Endodermal cell (in vitro differentiated cells): ENCODE data around the gene OR4D11. TPM values are rescaled to one million over a fixed set of nuclear protein-coding genes. Genes with fewer than 3 reads are reported as not detected.

Source experiments
- DNase-seq: peaks from one replicate; pipeline ENCODE4 v3.0.0-alpha.2; 2017
- H3K27ac ChIP-seq: 2 replicates; pipeline ENCODE4 v1.5.1; 2013; ENCODE audit warnings: mild to moderate bottlenecking, low read depth, low read length, moderate library complexity
- H3K27me3 ChIP-seq: 2 replicates; pipeline ENCODE4 v1.6.1; 2013; ENCODE audit warnings: mild to moderate bottlenecking, low read length, moderate library complexity; ENCODE audit not compliant: insufficient read depth, control insufficient read depth, poor library complexity, severe bottlenecking
- H3K36me3 ChIP-seq: 2 replicates; pipeline ENCODE4 v1.7.0; 2013; ENCODE audit warnings: mild to moderate bottlenecking, low read length, moderate library complexity; ENCODE audit not compliant: control insufficient read depth, insufficient read depth
- H3K4me1 ChIP-seq: one replicate; pipeline ENCODE4 v1.7.0; 2013; ENCODE audit warnings: low read length; ENCODE audit not compliant: control insufficient read depth, insufficient read depth
- H3K4me3 ChIP-seq: 2 replicates; pipeline ENCODE4 v1.5.1; 2013; ENCODE audit warnings: mild to moderate bottlenecking, low read length, moderate library complexity
- H3K9ac ChIP-seq: 2 replicates; pipeline ENCODE4 v1.6.1; 2013; ENCODE audit warnings: mild to moderate bottlenecking, low read length, moderate library complexity; ENCODE audit not compliant: poor library complexity, severe bottlenecking; ENCODE audit errors: extremely low read depth
- H3K9me3 ChIP-seq: 2 replicates; pipeline ENCODE4 v1.6.1; 2013; ENCODE audit warnings: mild to moderate bottlenecking, low read length, moderate library complexity; ENCODE audit not compliant: control insufficient read depth
- H3K27ac Mint-ChIP-seq: 2 replicates; pipeline ENCODE4 v1.8.0; 2020; ENCODE audit warnings: mixed read lengths
- H3K27me3 Mint-ChIP-seq: 2 replicates; pipeline ENCODE4 v1.8.0; 2021; ENCODE audit warnings: mild to moderate bottlenecking, mixed read lengths; ENCODE audit not compliant: insufficient read depth
- H3K36me3 Mint-ChIP-seq: 2 replicates; pipeline ENCODE4 v1.8.0; 2020; ENCODE audit warnings: low read depth, mixed read lengths
- H3K4me1 Mint-ChIP-seq: 2 replicates; pipeline ENCODE4 v1.8.0; 2020; ENCODE audit warnings: mixed read lengths
- H3K4me3 Mint-ChIP-seq: 2 replicates; pipeline ENCODE4 v1.8.0; 2020; ENCODE audit warnings: mild to moderate bottlenecking, moderate library complexity, mixed read lengths
- H3K9me3 Mint-ChIP-seq: 2 replicates; pipeline ENCODE4 v1.8.0; 2020; ENCODE audit warnings: mild to moderate bottlenecking, mixed read lengths
- CTCF ChIP-seq: fragments of 200-600 bp; sonication (generic); conservative IDR thresholded peaks from 2 replicates; pipeline ENCODE4 v1.5.0; 2021; ENCODE audit warnings: antibody characterized with exemption, mild to moderate bottlenecking
- WGBS, 2 experiments: methylation state at CpG; one replicate each; pipeline versions ENCODE4 v1.1.5 to v1.1.7; 2013; ENCODE audit warnings: missing lambda C conversion rate in 2 of 2, mixed read lengths in 1 of 2; ENCODE audit not compliant: insufficient coverage in 1 of 2, insufficient read length in 1 of 2; 5-methylcytosine and 5-hydroxymethylcytosine counted together
- total RNA-seq, 2 donors: library from RNA; stranded (reverse); fragmentation: NEBNext Ultra II Directional in 1 of 2; extraction: Animal tissue kit (Norgen Biotek cat#: 25700) in 1 of 2; gene quantifications; 2 replicates in 1 of 2; 3 replicates in 1 of 2; pipeline ENCODE4 v1.2.1, GENCODE V29; 2021

Gene OR4D11
- total RNA-seq, 2 donors from 2014 or later: not detected

- 37 to 40% methylated on average over 1 of the region's 1 CpG for WGBS, 2 experiments
- TF ChIP-seq CTCF: peak; percentile 56
- H3K4me1 Mint-ChIP-seq: peaks cover 18% of the 10 kb centered on the region
- no peak overlapping the region for H3K27ac ChIP-seq
- no peaks in the 10 kb centered on the region for H3K36me3 ChIP-seq
- no peaks in the 10 kb centered on the region for H3K9me3 Mint-ChIP-seq
- no peaks in the 10 kb centered on the region for H3K4me1 ChIP-seq
- no peaks in the 10 kb centered on the region for H3K9me3 ChIP-seq
- H3K4me3 ChIP-seq: no peak overlapping the region
- H3K27me3 ChIP-seq: no peaks in the 10 kb centered on the region
- peak; percentile 50 for DNase-seq
- H3K27ac Mint-ChIP-seq: no peak overlapping the region
- H3K4me3 Mint-ChIP-seq: no peak overlapping the region
- no peaks in the 10 kb centered on the region for H3K36me3 Mint-ChIP-seq
- no peak overlapping the region for H3K9ac ChIP-seq
- H3K27me3 Mint-ChIP-seq: no peaks in the 10 kb centered on the region
Measured at GRCh38 chr11:59523541-59523940, 20.2 kb downstream of the OR4D11 start.

- H3K36me3 Mint-ChIP-seq: no peaks in the 10 kb centered on the region
- H3K4me3 ChIP-seq: no peak overlapping the region
- no peak overlapping the region for H3K4me3 Mint-ChIP-seq
- H3K27me3 ChIP-seq: no peaks in the 10 kb centered on the region
- H3K36me3 ChIP-seq: no peaks in the 10 kb centered on the region
- DNase-seq: peak; percentile 49
- 31 to 33% methylated on average over 2 to 7 of the region's 7 CpGs for WGBS, 2 experiments
- H3K9me3 Mint-ChIP-seq: peaks cover 5% of the 10 kb centered on the region
- no peak overlapping the region for H3K9ac ChIP-seq
- no peak for TF ChIP-seq CTCF
- peaks cover 4% of the 10 kb centered on the region for H3K4me1 ChIP-seq
- H3K9me3 ChIP-seq: no peaks in the 10 kb centered on the region
- peaks cover 29% of the 10 kb centered on the region for H3K4me1 Mint-ChIP-seq
- H3K27ac ChIP-seq: peak overlapping the region; percentile 42
- no peak overlapping the region for H3K27ac Mint-ChIP-seq
- no peaks in the 10 kb centered on the region for H3K27me3 Mint-ChIP-seq
Measured at GRCh38 chr11:59528711-59529110, 25.3 kb downstream of the OR4D11 start.

- Mint-ChIP-seq H3K36me3 (no peaks in the 10 kb centered on the region), H3K4me3 (no peak overlapping the region), H3K27me3 (no peaks in the 10 kb centered on the region), H3K27ac (no peak overlapping the region), H3K9me3 (peaks cover 5% of the 10 kb centered on the region), H3K4me1 (peaks cover 19% of the 10 kb centered on the region)
- no peak for TF ChIP-seq CTCF
- peaks cover 4% of the 10 kb centered on the region for H3K4me1 ChIP-seq
- no peak overlapping the region for H3K9ac ChIP-seq
- H3K27me3 ChIP-seq: no peaks in the 10 kb centered on the region
- no peaks in the 10 kb centered on the region for H3K36me3 ChIP-seq
- no peaks in the 10 kb centered on the region for H3K9me3 ChIP-seq
- H3K27ac ChIP-seq: no peak overlapping the region
- no peak overlapping the region for H3K4me3 ChIP-seq
- 88 to 100% methylated on average over 2 of the region's 2 CpGs for WGBS, 2 experiments
- DNase-seq: no peak
Measured at GRCh38 chr11:59532620-59533019, 29.2 kb downstream of the OR4D11 start.
